ENCODE data around the gene PHYH. TPM values are rescaled to one million over a fixed set of nuclear protein-coding genes. Genes with fewer than 3 reads are reported as not detected.
A peak's percentile ranks its signal among the peaks of the same experiment; 100 is the strongest.

The PHYH gene
- total and polyA plus RNA-seq, 5 donors from 2014 or later, result 10.2 to 13.7 (median 12.0) TPM

GRCh38 chr10:13231808-13232207, 68.1 kb downstream of the PHYH start:
- Mint-ChIP-seq H3K27ac (no peak overlapping the region), H3K27me3 (peaks cover 6% of the 10 kb centered on the region), H3K9me3 (no peaks in the 10 kb centered on the region), H3K4me1 (no peaks in the 10 kb centered on the region), H3K36me3 (no peaks in the 10 kb centered on the region), H3K4me3 (no peak overlapping the region)
- H3K4me1 ChIP-seq (ENCODE audit: control insufficient read depth, insufficient read depth, low read length, poor library complexity, severe bottlenecking), result no peaks in the 10 kb centered on the region
- H3K4me3 ChIP-seq (ENCODE audit: low read depth, low read length), result no peak overlapping the region
- ATAC-seq (ENCODE audit: low read depth in 2 of 2) (no peak), DNase-seq (no peak)
- no peaks in the 10 kb centered on the region for H3K36me3 ChIP-seq (ENCODE audit: control insufficient read depth, insufficient read depth, low read length)
- H3K27me3 ChIP-seq (ENCODE audit: control insufficient read depth, insufficient read depth, low read length), result no peaks in the 10 kb centered on the region
- no peak overlapping the region for H3K27ac ChIP-seq (ENCODE audit: insufficient read depth, low read length, poor library complexity, severe bottlenecking)
- H3K9me3 ChIP-seq (ENCODE audit: control insufficient read depth in 2 of 2, low read length in 2 of 2), result no peaks in the 10 kb centered on the region

- H3K36me3 Mint-ChIP-seq, result no peaks in the 10 kb centered on the region
- no peaks in the 10 kb centered on the region for H3K9me3 ChIP-seq (ENCODE audit: control insufficient read depth in 2 of 2, low read length in 2 of 2)
- no peaks in the 10 kb centered on the region for H3K4me1 ChIP-seq (ENCODE audit: control insufficient read depth, insufficient read depth, low read length, poor library complexity, severe bottlenecking)
- no peaks in the 10 kb centered on the region for H3K4me1 Mint-ChIP-seq
- H3K27me3 Mint-ChIP-seq, result peaks cover 6% of the 10 kb centered on the region
- H3K4me3 ChIP-seq (ENCODE audit: low read depth, low read length), result no peak overlapping the region
- H3K27ac ChIP-seq (ENCODE audit: insufficient read depth, low read length, poor library complexity, severe bottlenecking), result no peak overlapping the region
- H3K9me3 Mint-ChIP-seq, result no peaks in the 10 kb centered on the region
- peak overlapping the region in 1 of 3 donors; percentile 48 for H3K27ac Mint-ChIP-seq
- ATAC-seq (ENCODE audit: low read depth in 2 of 2) (no peak), DNase-seq (no peak)
- H3K27me3 ChIP-seq (ENCODE audit: control insufficient read depth, insufficient read depth, low read length), result no peaks in the 10 kb centered on the region
- H3K4me3 Mint-ChIP-seq, result no peak overlapping the region
- no peaks in the 10 kb centered on the region for H3K36me3 ChIP-seq (ENCODE audit: control insufficient read depth, insufficient read depth, low read length)
Observed at GRCh38 chr10:13231190-13231589, 68.7 kb downstream of the PHYH start.

Other genes with a start within 250 kb of the PHYH start
- gene OPTN, start 199.9 kb downstream of the PHYH start, total RNA-seq, result 209 TPM
- gene OPTN, start 199.9 kb downstream of the PHYH start, polyA plus RNA-seq, result 100 to 1,000 TPM in 2 of 4 donors, 10 to 100 TPM in 2; 71.9 to 113 (median 88.2) TPM
- 2.1 TPM for gene MCM10, start 138.5 kb downstream of the PHYH start, total RNA-seq
- 1 to 10 TPM in 1 of 4 donors, under 1 TPM in 3; 0.19 to 1.4 (median 0.43) TPM for gene MCM10, start 138.5 kb downstream of the PHYH start, polyA plus RNA-seq
- gene UCMA, start 65.7 kb downstream of the PHYH start, total RNA-seq, result not detected
- not detected for gene UCMA, start 65.7 kb downstream of the PHYH start, polyA plus RNA-seq
- 26.6 TPM for gene SEPHS1, start 48.2 kb upstream of the PHYH start, total RNA-seq
- 10 to 100 TPM; 14.6 to 22.2 (median 17.6) TPM for gene SEPHS1, start 48.2 kb upstream of the PHYH start, polyA plus RNA-seq
- 0.35 TPM for gene BEND7, start 228.9 kb upstream of the PHYH start, total RNA-seq
- not detected for gene BEND7, start 228.9 kb upstream of the PHYH start, polyA plus RNA-seq

Data from CD4-positive, CD25-positive, alpha-beta regulatory T cell (primary cell).